GM18505 (cell line): ENCODE results near the gene DHDH.
"Not testable (repeated sequence)": the region's sequence is repeated elsewhere in the genome, so short reads cannot be mapped to it uniquely, and the experiment has no call there.

ENCODE experiments used
- ATAC-seq: cut with Tn5 transposase; IDR thresholded peaks from one replicate; pipeline ENCODE4 v1.9.1; 2021; ENCODE audit not compliant: unreplicated experiment
- POLR2A ChIP-seq: IDR thresholded peaks from 4 replicates; pipeline ENCODE4 v1.6.1; 2011; ENCODE audit warnings: borderline replicate concordance; ENCODE audit not compliant: insufficient read depth, insufficient read length; ENCODE audit errors: extremely low read depth

Gene DHDH

GRCh38 chr19:48907671-48908070 lies 25.8 kb upstream of the DHDH start:
- no peak for TF ChIP-seq POLR2A
- ATAC-seq: no peak

DNA sequence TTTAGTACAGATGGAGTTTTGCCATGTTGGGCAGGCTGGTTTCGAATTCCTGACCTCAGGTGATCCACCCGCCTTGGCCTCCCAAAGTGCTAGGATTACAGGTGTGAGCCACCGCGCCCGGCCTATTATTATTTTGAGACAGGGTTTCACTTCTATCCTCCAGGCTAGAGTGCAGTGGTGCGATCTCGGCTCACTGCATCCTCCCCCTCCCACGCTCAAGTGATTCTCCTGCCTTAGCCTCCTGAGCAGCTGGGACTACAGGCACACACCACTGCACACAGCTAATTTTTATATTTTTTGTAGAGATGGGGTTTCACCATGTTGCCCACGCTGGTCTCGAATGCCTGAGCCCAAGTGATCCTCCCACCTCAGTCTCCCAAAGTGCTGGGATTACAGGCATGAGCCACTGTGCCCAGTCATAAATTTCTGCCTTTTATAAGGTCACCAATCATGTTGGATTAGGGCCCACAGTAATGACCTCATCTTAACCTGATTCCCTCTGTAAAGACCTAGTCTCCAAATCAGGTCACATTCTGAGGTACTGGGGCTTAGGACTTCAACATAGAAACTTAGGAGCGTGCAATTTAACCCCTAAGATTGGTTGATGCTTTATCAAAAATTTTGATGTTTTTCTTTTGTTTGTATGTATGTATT lies 23.9 kb upstream of the DHDH start:
- not testable (repeated sequence) for ATAC-seq

- no peak for TF ChIP-seq POLR2A
- ATAC-seq: no peak
Measured at GRCh38 chr19:48910803-48911202, 22.7 kb upstream of the DHDH start.

GRCh38 chr19:48913114-48913889 lies 20.2 kb upstream of the DHDH start:
- TF ChIP-seq POLR2A: no peak
- ATAC-seq: no peak

DNA sequence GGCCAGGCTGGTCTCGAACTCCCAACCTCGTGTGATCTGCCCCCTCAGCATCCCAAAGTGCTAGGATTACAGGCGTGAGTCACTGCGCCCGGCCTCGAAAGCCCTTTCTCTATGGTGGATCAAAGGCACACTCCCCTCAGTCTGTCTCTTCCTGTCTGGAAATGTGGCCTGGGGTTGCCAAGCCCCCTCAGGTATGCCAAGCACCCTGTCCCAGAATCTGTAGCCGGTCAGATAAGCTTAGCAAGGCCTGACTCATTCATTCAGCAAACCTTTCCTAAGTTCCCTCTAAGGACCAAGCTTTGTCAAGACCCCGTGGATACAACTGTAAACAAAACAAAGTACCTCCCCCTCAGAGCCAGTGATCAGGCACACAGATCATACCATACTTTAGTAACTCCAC lies 19.3 kb upstream of the DHDH start:
- TF ChIP-seq POLR2A: no peak
- no peak for ATAC-seq

DNA sequence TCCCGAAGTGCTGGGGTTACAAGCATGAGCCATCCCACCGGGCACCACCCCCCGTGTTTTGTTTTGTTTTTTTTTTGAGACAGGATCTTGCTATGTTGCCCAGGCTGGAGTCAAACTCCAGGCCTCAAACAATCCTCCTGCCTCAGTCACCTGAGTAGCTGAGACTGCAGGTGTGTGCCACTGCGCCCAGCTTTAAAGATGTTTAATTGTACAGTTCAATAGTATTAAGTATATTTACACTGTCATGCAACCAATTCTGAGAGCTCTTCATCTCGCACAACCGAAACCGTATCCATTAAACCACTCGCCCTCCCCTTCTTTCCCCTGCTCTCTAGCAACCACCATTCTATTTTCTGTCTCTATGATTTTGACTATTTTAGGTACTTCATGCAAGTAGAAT lies 17.7 kb upstream of the DHDH start:
- no peak for ATAC-seq
- no peak for TF ChIP-seq POLR2A

DNA sequence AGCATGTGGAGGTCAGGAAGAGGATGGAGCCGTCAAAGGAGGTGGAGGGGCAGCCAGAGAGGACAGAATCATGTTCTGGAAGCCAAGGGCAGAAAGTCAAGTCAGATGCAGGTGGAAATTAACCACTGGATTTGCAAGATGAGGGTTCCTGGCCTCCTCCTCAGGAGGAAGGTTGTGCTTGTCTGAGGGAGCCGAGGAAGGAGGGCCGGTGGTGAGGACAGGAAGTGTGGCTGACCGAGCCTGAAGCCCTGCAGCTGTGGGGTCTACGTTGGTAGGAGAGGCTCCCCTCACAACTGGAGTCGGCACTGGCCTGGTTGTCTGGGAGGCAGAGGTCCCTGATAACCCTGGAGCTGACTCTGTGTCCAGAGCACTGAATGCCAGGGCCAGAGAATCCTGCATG lies 15.4 kb upstream of the DHDH start:
- no peak for ATAC-seq
- no peak for TF ChIP-seq POLR2A

DNA sequence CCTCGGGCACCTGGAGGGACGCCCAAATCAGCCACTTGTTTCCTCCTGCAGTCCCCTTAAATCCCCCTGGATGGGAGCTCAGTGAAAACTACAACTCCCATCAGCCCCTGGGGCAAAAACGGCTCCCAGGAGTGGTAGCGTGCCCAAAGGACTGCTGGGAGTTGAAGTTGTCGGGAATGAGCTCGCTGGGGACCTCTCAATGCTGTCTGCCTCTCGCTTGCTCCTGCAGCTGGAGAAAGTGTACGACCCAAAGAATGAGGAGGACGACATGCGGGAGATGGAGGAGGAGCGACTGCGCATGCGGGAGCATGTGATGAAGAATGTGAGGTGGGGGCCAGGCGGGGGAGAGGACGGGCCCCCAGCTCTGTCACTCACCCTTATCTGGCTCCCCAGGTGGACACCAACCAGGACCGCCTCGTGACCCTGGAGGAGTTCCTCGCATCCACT lies 14.7 kb upstream of the DHDH start:
- TF ChIP-seq POLR2A: no peak
- no peak for ATAC-seq

DNA sequence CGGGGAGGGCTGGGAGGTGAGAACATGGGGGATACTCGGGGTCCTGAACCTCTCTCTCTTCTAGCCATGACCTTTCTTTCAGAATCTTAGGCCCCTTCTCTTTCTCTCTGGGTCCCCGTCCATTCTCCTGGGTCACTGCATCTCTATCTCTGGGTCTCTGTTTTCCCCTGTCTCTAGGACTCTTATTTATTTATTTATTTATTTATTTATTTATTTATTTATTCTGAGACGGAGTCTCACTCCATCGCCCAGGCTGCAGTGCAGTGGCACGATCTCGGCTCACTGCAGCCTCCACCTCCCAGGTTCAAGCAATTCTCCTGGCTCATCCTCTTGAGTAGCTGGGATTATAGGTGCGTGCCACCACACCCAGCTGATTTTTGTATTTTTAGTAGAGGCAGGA lies 14.2 kb upstream of the DHDH start:
- not testable (repeated sequence) for ATAC-seq

- no peak for ATAC-seq
- TF ChIP-seq POLR2A: no peak
Measured at GRCh38 chr19:48920949-48921348, 12.6 kb upstream of the DHDH start.

DNA sequence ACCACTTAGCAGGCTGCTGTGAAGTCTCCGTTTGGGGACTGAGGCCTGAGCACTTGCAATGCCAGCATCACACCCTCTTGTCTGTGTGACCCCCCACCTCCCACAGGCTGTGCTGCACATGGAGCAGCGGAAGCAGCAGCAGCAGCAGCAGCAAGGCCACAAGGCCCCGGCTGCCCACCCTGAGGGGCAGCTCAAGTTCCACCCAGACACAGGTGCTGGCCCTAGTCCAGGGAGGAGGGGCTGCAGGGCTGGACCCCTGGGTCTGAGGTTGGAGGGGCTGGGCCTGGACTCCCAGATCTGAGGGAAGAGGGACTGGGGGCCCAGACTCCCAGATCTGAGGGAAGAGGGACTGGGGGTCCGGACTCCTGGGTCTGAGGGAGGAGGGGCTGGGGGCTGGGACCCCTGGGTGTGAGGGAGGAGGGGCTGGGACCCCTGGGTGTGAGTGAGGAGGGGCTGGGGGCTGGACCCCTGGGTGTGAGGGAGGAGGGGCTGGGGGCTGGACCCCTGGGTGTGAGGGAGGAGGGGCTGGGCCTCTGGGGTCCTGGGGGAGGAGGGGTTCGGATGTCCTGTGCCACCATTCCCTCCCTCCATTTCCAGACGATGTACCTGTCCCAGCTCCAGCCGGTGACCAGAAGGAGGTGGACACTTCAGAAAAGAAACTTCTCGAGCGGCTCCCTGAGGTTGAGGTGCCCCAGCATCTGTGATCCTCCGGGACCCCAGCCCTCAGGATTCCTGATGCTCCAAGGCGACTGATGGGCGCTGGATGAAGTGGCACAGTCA lies 11.6 kb upstream of the DHDH start:
- TF ChIP-seq POLR2A: no peak
- no peak for ATAC-seq

GRCh38 chr19:48922548-48923490 lies 10.7 kb upstream of the DHDH start:
- ATAC-seq: no peak
- TF ChIP-seq POLR2A: no peak
